PC-3 (cell line): ENCODE data around the gene RNF130. TPM values are rescaled to one million over a fixed set of nuclear protein-coding genes. Genes with fewer than 3 reads are reported as not detected.

Source experiments
- ATAC-seq: fragments of 200-7000 bp; cut with Tn5 transposase; 2 replicates; pipeline ENCODE4 v1.9.1; 2020; ENCODE audit warnings: mild to moderate bottlenecking, moderate library complexity
- BruUV-seq: library from RNA; stranded (reverse); fragments of 400-500 nt; replicated peaks from 2 replicates; lab custom pipeline; 2021; lab: Mats Ljungman, UMichigan
- CTCF ChIA-PET: fragments of 300-600 bp; sonication (Branson Sonifier 250); formaldehyde crosslinking; loops from one replicate; lab custom pipeline; 2022; ENCODE audit warnings: antibody characterized with exemption; lab: Charles Lee
- POLR2A ChIA-PET: fragments of 300-600 bp; sonication (Branson Sonifier 250); formaldehyde crosslinking; loops from one replicate; lab custom pipeline; 2022; ENCODE audit warnings: antibody characterized with exemption; ENCODE audit not compliant: unreplicated experiment; lab: Charles Lee
- DNase-seq: peaks from one replicate; pipeline ENCODE4 v3.0.0-alpha.2; 2015
- H2AFZ ChIP-seq: fragments of 300-600 bp; sonication (generic); 2 replicates; pipeline ENCODE4 v1.6.0; 2016; ENCODE audit warnings: antibody characterized with exemption, low read length
- H3F3A ChIP-seq: fragments of 300-600 bp; sonication (generic); one replicate; pipeline ENCODE4 v1.6.0; 2017; ENCODE audit warnings: antibody characterized with exemption, low read length, control low read depth, mild to moderate bottlenecking; ENCODE audit not compliant: unreplicated experiment
- H3K27ac ChIP-seq: fragments of 300-600 bp; sonication (generic); 2 replicates; pipeline ENCODE4 v1.5.1; 2016; ENCODE audit warnings: mild to moderate bottlenecking, low read length
- H3K27me3 ChIP-seq: fragments of 300-600 bp; sonication (generic); 2 replicates; pipeline ENCODE4 v1.6.1; 2016; ENCODE audit warnings: low read length, mixed read lengths
- H3K36me3 ChIP-seq: fragments of 300-600 bp; sonication (generic); 2 replicates; pipeline ENCODE4 v1.6.1; 2016; ENCODE audit warnings: low read depth, mixed run types, low read length, mixed read lengths
- H3K4me1 ChIP-seq: fragments of 300-600 bp; sonication (generic); 2 replicates; pipeline ENCODE4 v1.5.1; 2016; ENCODE audit warnings: low read length; ENCODE audit not compliant: insufficient read depth
- H3K4me2 ChIP-seq: fragments of 300-600 bp; sonication (generic); 2 replicates; pipeline ENCODE4 v1.6.0; 2016; ENCODE audit warnings: low read length
- H3K4me3 ChIP-seq: fragments of 300-600 bp; sonication (generic); 2 replicates; pipeline ENCODE4 v1.5.1; 2016; ENCODE audit warnings: mild to moderate bottlenecking, low read length, mixed read lengths
- H3K79me2 ChIP-seq: fragments of 300-600 bp; sonication (generic); 2 replicates; pipeline ENCODE4 v1.6.1; 2017; ENCODE audit warnings: low read length, mixed read lengths
- H3K9ac ChIP-seq: fragments of 300-600 bp; sonication (generic); 2 replicates; pipeline ENCODE4 v1.6.0; 2016; ENCODE audit warnings: mild to moderate bottlenecking, low read length
- H3K9me2 ChIP-seq: fragments of 300-600 bp; sonication (generic); replicated peaks from 2 replicates; pipeline ENCODE4 v1.6.1; 2016; ENCODE audit warnings: mixed run types, low read length, mixed read lengths
- H3K9me3 ChIP-seq: fragments of 300-600 bp; sonication (generic); 2 replicates; pipeline ENCODE4 v1.6.1; 2016; ENCODE audit warnings: low read length, mixed read lengths
- H4K20me1 ChIP-seq: fragments of 300-600 bp; sonication (generic); 2 replicates; pipeline ENCODE4 v1.6.1; 2016; ENCODE audit warnings: low read length, mixed read lengths
- EZH2 ChIP-seq: fragments of 300-600 bp; sonication (generic); IDR thresholded peaks from one replicate; pipeline ENCODE4 v1.6.1; 2017; ENCODE audit warnings: antibody characterized with exemption, mild to moderate bottlenecking, low read length; ENCODE audit not compliant: unreplicated experiment
- EZH2phosphoT487 ChIP-seq: fragments of 300-600 bp; sonication (generic); IDR thresholded peaks from 2 replicates; pipeline ENCODE4 v1.6.1; 2018; ENCODE audit warnings: mild to moderate bottlenecking, antibody characterized with exemption, low read length, borderline replicate concordance
- intact Hi-C: fragments of 100-400 bp; cut with micrococcal nuclease; formaldehyde crosslinking; loops from 2 replicates; pipeline ENCODE4 v1.9.0; 2023
- total RNA-seq: library from RNA; depleted of rRNA; stranded (reverse); fragments of >200 nt; gene quantifications from 2 replicates; pipeline ENCODE4 v1.2.3, GENCODE V29; 2014
- TF ChIP-seq, protein P1 (sequence below): fragments of 300-600 bp; sonication (generic); conservative IDR thresholded peaks from 2 replicates; pipeline ENCODE4 v1.5.1; 2017; ENCODE audit warnings: antibody characterized with exemption, low read depth, mild to moderate bottlenecking, low read length

Gene RNF130
- total RNA-seq, 1 experiment from 2014 or later = 31.2 TPM

DNA sequence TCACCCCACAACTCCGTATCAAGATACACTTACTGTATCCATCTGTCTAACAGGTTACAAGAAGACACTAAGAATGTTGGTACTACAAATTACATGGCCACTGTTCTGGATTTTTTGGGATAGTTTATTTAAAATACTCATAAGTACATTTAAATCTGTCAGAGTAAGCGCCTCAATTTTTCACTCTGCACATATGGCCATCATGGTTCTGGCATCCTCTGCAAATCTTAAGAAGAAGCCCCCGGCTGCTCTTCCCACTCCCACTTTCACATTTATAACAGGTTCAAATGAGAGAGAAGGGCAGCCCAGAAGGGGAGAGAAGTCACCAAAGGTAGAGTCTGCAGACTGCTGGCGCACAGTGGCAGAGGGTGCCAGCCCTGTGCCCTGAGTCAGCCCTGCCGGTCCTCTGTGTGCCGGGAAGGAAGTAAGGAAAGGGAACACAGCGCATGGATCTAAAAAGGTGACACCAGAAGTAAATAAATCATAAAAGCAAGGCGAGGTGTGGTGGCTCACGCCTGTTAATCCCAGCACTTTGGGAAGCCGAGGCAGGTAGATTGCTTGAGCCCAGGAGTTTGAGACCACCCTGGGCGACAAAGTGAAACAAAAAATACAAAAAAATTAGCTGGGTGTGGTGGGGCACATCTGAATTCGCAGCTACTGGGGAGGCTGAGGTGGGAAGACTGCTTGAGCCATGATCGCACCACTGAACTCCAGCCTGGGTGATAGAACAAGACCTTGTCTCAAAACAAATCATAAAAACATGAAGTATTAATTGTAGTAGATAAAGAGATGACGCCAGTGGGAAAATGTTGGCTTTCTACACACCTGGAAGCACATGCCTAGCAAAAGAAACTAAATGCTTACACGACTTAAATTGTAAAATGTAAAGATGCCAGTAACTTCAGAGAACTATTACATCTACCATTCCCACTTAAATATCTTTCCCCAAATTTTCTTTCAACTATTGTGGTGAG lies 30.0 kb downstream of the RNF130 start:
- intact Hi-C loops = no loop called here
- POLR2A ChIA-PET = no interaction called here
- CTCF ChIA-PET = no interaction called here
- H4K20me1 ChIP-seq = no peaks in the 10 kb centered on the region
- no peaks in the 10 kb centered on the region for H3K27me3 ChIP-seq
- peak; percentile 66 for ATAC-seq
- DNase-seq = no peak
- no peaks in the 10 kb centered on the region for H3F3A ChIP-seq
- H3K4me2 ChIP-seq = no peak overlapping the region
- H3K4me3 ChIP-seq = no peak overlapping the region
- H3K9ac ChIP-seq = no peak overlapping the region
- H3K4me1 ChIP-seq = peaks cover 18% of the 10 kb centered on the region
- no peaks in the 10 kb centered on the region for H3K79me2 ChIP-seq
- no TSS peak for BruUV-seq
- H3K9me3 ChIP-seq = no peaks in the 10 kb centered on the region
- H3K9me2 ChIP-seq = no peaks in the 10 kb centered on the region
- H3K36me3 ChIP-seq = peaks cover 9% of the 10 kb centered on the region
- H2AFZ ChIP-seq = no peak overlapping the region
- TF ChIP-seq, protein P1, sequence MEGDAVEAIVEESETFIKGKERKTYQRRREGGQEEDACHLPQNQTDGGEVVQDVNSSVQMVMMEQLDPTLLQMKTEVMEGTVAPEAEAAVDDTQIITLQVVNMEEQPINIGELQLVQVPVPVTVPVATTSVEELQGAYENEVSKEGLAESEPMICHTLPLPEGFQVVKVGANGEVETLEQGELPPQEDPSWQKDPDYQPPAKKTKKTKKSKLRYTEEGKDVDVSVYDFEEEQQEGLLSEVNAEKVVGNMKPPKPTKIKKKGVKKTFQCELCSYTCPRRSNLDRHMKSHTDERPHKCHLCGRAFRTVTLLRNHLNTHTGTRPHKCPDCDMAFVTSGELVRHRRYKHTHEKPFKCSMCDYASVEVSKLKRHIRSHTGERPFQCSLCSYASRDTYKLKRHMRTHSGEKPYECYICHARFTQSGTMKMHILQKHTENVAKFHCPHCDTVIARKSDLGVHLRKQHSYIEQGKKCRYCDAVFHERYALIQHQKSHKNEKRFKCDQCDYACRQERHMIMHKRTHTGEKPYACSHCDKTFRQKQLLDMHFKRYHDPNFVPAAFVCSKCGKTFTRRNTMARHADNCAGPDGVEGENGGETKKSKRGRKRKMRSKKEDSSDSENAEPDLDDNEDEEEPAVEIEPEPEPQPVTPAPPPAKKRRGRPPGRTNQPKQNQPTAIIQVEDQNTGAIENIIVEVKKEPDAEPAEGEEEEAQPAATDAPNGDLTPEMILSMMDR = no peak
- TF ChIP-seq EZH2phosphoT487 (no peak), EZH2 (no peak)
- no peak overlapping the region for H3K27ac ChIP-seq

DNA sequence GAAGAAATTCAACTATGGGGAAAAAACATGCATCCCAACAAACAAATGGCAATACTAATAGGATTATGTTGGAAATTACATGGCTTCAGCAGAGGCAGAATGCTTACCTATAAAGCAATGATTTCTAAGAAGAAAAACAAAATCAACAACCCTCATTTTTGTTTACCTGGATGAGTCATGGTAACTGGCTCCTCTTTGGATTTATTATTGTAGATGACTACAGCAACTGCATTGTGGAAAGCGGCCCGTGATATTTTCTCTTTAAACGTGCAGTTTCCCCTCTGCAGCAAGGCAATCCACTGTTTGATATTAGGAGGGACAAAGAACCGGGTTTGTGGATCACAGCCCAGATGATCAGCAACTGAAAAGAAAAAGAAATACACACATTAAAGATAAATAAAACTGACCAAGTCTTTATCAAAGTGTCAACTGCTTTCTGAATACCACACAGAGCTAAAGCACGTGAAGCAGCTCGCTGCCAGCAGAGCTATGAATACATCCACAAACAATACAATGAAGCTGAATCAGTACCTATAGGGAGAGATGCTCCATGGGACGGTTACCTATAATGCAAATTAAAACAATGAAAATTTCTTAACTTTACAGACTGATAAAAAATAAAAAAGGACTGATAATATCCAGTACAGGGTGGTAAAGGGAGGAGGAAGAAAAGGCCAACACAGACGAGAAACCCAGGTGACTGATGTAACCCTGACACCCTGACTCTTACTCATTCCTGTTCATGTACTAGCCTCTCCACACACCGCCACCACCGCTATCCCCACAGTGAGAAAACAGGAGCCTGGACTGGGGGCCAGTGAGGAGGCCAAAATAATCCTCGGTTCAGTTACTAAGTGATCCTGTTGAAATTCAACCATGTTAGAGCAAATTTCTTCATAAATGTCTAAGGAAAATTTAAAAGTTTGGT lies 31.0 kb downstream of the RNF130 start:
- Histone ChIP-seq H3K4me3 (peak overlapping the region; percentile 50), H3K9ac (0 out of 2 replicates have a peak overlapping the region, but pooled peaks have one; percentile 23), H3K4me1 (peaks cover 18% of the 10 kb centered on the region), H3K27me3 (no peaks in the 10 kb centered on the region), H3K27ac (peak overlapping the region; percentile 48), H3F3A (no peaks in the 10 kb centered on the region), H3K36me3 (peaks cover 18% of the 10 kb centered on the region), H3K79me2 (no peaks in the 10 kb centered on the region), H3K9me2 (no peaks in the 10 kb centered on the region), H3K4me2 (peak overlapping the region; percentile 77), H3K9me3 (no peaks in the 10 kb centered on the region), H2AFZ (peak overlapping the region; percentile 29; the same call in 1 of the 2 replicates), H4K20me1 (no peaks in the 10 kb centered on the region)
- intact Hi-C loops = no loop called here
- no TSS peak for BruUV-seq
- ChIA-PET POLR2A (no interaction called here), CTCF (no interaction called here)
- DNase-seq (peak; percentile 54), ATAC-seq (peak; percentile 81)
- TF ChIP-seq EZH2 = no peak
- TF ChIP-seq, protein P1 = no peak
- no peak for TF ChIP-seq EZH2phosphoT487
